Heart left ventricle (tissue), 13 donors: Measurements from ENCODE around the gene AHSP.

Experiments used
- POLR2A ChIP-seq, 2 donors: fragments of 450-650 bp; IDR thresholded peaks; one replicate each; pipeline ENCODE4 v1.6.1; 2017; ENCODE audit warnings: antibody characterized with exemption in 2 of 2, mild to moderate bottlenecking in 2 of 2, moderate library complexity in 2 of 2
- TF ChIP-seq, protein P1 (sequence below), 12 donors: fragments of 200-600 bp; sonication (generic) in 4 of 12; IDR thresholded peaks; one replicate each; pipeline versions ENCODE4 v1.5.0 to v1.8.0; 2018 to 2022; ENCODE audit warnings: antibody characterized with exemption in 12 of 12, mild to moderate bottlenecking in 5 of 12
- donor health status: ischemic (EF 13 %, LVEDD 7.1; RV severe dilation, severe dysfunction).
- donor health status: DM: no; HTN: yes; CAD: no.
- donor health status: DM: no; HTN: no; CAD: no.
- donor health status: ischemic (EF 25% LVEDD 6.9; RV normal size, moderate dysfunction).
- donor health status: ischemic (EF 25% LVEDD 5.7; RV mildly dilated, moderate dysfunction).
- donor health status: ischemic (EF 35%, LVEDD 5.7; RV mildly dilated, moderate dysfunction).
- donor health status: nonischemic (EF 11% LVEDD 7.7; RV severe dilation, severe dysfunction).
- donor health status: DM: yes; HTN: yes; CAD: no.
- donor health status: PGD.
- donor health status: ischemic (EF 29% LVEDD 5.4; RV normal size, mild dysfunction).
- donor health status: nonischemic (EF 23%, LVEDD 6.1; RV moderate dilation, normal function).

DNA sequence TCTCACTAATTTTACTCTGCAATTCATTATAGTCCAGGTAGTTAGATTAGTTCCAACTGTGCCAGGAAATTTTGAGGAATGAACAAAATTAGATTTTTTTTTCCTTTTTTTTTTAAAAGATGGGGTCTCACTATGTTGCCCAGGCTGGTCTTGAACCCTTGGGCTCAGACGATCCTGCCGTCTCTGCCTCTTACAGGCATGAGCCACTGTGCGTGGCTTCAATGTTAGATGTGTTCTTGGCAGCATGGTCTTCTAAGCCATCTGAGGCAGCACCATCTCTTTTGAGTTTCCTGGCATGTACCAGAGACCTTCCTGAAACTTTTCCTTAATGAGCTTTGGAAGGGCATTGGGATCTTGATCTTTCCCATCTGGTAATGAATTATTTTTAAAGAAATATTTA is 2.6 kb upstream of the AHSP start:
- TF ChIP-seq, protein P1, sequence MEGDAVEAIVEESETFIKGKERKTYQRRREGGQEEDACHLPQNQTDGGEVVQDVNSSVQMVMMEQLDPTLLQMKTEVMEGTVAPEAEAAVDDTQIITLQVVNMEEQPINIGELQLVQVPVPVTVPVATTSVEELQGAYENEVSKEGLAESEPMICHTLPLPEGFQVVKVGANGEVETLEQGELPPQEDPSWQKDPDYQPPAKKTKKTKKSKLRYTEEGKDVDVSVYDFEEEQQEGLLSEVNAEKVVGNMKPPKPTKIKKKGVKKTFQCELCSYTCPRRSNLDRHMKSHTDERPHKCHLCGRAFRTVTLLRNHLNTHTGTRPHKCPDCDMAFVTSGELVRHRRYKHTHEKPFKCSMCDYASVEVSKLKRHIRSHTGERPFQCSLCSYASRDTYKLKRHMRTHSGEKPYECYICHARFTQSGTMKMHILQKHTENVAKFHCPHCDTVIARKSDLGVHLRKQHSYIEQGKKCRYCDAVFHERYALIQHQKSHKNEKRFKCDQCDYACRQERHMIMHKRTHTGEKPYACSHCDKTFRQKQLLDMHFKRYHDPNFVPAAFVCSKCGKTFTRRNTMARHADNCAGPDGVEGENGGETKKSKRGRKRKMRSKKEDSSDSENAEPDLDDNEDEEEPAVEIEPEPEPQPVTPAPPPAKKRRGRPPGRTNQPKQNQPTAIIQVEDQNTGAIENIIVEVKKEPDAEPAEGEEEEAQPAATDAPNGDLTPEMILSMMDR (IDR thresholded peaks at IDR 0.05), result no peak
- TF ChIP-seq POLR2A (IDR thresholded peaks at IDR 0.05), result no peak
